Islet of Langerhans (tissue), 1 donor: Measurements from ENCODE around the gene KLHL25.
A peak's percentile ranks its signal among the peaks of the same experiment; 100 is the strongest.
"Not testable (repeated sequence)": the region's sequence is repeated elsewhere in the genome, so short reads cannot be mapped to it uniquely, and the experiment has no call there.

Experiments
- FAIRE-seq: peaks from one replicate; lab custom pipeline; 2011; peaks lifted over from hg19 to GRCh38; lab: Jason Lieb, UNC

Gene KLHL25, protein sequence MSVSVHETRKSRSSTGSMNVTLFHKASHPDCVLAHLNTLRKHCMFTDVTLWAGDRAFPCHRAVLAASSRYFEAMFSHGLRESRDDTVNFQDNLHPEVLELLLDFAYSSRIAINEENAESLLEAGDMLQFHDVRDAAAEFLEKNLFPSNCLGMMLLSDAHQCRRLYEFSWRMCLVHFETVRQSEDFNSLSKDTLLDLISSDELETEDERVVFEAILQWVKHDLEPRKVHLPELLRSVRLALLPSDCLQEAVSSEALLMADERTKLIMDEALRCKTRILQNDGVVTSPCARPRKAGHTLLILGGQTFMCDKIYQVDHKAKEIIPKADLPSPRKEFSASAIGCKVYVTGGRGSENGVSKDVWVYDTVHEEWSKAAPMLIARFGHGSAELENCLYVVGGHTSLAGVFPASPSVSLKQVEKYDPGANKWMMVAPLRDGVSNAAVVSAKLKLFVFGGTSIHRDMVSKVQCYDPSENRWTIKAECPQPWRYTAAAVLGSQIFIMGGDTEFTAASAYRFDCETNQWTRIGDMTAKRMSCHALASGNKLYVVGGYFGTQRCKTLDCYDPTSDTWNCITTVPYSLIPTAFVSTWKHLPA

DNA sequence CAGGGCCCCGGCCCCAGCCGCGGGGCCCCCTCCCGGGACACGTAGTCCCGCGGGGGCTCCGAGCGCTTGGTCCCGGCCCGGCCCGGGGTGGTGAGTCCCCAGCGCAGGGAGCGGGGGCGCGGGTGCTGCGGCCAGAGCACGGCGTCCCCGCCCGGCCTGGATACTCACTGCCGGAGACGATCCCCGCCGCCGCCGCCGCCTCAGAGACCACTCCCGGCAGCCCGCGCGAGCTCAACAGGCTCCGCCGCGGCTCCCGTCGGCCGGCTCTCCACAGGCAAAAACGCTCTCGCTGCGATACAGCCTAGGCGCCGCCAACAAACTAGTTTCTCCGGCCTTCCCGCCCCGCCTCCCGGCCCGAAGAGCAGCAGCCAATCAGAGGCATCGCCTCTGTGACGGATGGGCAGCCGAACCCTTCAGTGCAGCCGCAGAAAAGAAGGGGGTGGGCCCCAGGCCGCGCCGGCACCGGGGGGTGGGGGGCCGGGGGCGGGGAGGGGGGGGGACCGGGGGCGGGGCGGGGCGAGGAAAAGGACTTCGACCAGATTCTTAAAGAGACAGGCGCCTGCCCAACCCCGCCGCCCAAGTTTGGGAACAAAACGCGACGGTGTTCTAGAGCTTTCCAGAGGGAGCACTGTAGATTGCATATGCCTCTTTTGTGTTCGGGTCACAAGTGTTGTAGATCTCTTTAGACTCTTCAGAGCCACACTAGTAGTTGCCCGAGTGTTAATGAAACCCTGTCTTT lies at the start of gene KLHL25:
KLHL25 (minus strand) TSS at position 328 of the 739 bp plus-strand sequence. CDS start 25,115 bp downstream, outside the sequence.
- no peak for FAIRE-seq

DNA sequence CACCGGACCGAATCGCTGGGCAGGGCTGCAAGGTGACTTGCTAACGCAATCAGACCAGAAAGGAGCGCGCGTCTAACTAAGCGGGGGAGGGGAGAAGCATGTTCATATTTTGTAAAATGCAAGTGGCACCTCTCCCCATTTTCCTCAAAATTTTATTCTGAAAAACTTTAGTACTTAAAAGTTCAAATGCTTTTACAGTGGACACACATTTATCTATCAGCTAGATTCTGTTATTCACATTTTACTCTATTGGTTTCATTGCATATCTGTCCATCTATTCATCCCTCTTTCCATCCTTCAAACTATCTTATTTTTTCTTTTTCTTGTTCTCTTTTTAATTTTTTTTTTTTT lies 46.1 kb upstream of the KLHL25 start:
- FAIRE-seq: no peak

DNA sequence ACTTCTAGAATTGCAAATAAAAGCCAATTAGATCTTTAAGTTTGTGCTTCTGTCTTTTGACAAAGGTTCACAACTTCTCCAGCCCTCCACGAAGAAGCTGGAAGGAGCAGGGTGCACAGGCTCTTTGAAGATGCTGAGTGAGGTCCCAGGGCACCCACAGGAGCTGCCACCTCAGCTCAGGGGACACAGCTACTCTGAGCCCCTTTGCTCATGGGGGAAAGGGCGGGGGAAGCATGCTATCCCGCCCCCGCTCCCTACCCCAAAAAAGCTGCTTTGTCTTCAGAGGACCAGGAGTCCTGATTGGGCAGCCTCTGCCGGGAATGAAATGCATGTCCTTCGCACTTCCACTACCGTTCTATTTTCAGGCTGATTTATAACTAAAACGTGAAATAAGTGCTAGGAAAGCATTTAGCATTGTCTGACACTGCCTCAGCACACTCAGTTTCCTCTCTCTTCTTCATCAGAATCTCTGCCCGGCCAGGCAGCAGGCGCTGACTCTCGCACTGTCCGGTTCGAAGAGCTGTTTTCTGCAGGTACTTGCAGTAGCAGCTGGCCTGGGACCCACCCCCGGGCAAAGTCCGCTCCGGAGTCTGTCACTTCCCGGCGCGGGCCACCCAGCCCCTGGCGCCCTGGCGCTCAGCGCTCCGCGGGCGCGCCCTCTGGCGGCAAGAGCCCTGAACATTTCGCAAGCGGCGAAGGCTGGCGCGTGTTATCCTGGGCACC lies 45.5 kb upstream of the KLHL25 start:
- no peak for FAIRE-seq

DNA sequence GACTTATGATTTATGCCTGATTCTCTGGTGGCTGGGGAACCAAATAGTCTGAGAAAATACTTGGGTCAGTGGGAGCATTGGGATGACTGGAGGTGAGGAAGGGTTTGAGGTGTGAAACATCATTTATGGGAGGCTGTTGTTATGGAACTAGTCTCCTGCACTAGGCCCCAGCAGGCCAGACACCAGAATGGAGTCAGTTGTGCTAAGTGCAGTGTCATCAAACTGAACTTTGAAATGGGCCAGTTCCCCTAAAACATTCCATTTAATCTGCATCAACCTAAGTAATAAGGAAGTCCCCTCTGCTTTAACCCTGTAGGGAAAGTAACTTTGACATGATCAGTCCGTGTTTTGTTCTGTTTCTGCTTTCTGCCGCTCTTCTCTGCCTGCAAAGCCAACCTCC lies 44.9 kb upstream of the KLHL25 start:
- no peak for FAIRE-seq

DNA sequence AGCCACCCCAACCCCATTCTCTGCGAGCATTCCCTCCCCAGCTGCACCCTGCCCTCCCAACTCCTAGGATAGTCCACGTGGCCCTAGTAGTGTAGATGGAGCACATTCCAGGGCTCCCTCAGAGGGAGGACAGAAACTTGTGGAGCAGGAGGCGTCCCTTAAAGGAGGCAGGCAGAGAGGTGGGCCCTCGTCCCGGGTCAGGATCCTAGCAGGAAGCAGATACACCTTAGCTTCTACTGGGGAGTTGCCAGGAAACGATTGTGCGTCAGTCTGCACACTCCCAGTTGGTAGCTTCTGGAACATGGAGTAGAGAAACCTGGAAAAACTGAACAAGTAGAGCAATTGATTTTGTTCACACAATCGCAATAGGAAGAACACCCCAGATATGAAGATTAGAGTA lies 43.9 kb upstream of the KLHL25 start:
- FAIRE-seq: peak; percentile 53

DNA sequence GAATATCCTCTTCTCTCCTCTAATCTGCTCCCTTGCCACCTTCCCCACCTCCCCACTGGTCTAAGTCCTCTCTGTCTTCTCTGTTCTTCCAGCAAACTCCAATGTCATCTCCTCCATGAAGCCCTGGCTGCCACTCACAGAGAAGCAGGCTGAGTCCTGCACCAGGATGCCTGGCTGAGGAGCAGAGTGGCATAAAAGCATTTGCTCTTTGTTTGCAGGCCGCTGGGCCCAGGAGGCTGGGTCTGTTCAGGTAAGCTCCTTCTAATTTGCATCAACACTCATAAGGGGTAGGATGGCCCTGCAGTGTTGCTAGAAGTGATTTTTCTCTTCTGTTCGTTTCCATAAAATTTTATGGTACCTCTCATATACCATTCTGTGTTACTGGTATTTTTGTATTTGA lies 43.2 kb upstream of the KLHL25 start:
- no peak for FAIRE-seq

DNA sequence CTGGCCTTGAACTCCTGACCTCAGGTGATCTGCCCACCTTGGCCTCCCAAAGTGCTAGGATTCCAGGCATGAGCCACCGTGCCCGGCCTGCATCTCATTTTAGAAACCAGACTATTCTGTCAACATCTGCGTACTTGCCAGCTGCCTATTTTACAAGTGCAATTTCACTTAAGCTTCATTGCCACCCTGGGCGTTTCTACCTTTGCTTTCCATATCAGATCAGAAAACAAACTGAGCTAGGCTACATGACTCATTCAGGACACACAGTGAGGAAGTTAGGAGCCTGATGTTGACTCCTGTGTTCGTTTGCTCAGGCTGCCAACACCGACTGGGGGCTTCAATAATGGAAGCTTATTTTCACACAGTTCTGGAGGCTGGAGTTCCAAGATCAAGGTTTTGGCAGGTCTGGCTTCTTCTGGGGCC lies 42.3 kb upstream of the KLHL25 start:
- peak; percentile 94 for FAIRE-seq

DNA sequence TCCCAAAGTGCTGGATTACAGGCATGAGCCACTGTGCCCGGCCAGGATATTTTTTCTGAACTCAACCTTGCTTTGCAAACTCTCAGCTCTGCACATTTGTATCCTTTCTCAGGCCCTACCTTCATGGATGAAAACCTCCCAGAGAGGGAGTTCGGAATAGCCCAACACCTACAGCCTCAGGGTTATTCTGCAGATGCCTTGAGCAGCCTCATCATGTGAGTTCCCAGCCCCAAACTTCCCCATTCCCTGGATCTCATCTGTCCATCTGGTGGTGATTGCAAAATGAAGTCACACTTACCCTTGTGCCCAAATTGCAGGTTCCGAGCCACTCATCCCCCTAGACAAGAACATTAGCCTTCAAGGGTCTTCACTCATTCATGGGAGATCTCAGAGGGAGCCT lies 39.9 kb upstream of the KLHL25 start:
- FAIRE-seq: no peak

DNA sequence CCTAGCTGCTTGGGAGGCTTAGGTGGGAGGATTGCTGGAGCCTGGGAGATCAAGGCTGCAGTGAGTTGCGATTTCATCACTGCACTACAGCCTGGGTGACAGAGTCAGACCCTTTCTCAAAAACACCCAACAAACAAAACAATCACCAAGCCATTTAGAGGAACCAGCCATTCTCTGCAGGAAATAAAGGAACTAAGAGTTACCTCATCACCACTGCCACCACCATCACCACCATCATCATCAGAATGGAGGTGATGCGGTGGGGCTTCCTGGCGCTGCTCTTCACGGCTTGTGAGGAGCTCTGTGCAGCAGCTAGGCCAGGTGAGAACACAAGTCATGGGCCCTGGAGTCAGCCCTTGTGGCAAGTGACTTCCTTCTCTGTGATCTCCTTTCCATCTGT lies 37.7 kb upstream of the KLHL25 start:
- FAIRE-seq: no peak

DNA sequence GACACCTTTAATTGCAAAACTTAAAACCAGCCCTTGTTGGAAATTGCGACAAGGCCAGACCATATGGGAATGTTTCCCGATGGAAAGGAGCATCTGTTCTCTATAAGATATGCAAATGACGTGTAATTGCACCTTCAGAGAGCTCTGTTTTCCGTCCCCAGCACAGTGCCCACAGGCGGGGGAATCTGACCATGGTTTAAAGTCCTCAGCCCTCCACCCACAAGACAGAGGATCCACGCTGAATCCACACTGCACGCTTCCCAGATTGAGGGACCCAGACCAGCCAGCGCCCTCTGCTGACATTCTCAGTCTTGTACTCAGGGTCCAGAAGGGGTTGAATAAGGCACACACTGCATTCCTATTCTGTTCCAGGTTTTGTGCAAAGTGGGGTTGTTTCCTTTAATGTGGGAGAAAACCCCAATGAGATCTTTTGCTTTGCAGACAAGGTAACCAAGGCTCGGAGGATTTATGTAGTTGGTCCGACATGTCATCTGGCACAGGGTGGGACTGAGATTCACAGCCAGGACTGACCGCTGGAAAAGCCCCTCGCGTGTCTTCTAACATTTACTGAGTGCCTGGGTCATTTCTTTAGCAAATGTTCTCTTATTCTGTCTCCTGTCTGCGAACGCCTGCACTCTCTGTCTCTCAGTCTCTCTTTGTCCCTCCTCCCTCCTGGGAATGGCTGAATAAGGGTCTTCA lies 36.8 kb upstream of the KLHL25 start:
- no peak for FAIRE-seq

DNA sequence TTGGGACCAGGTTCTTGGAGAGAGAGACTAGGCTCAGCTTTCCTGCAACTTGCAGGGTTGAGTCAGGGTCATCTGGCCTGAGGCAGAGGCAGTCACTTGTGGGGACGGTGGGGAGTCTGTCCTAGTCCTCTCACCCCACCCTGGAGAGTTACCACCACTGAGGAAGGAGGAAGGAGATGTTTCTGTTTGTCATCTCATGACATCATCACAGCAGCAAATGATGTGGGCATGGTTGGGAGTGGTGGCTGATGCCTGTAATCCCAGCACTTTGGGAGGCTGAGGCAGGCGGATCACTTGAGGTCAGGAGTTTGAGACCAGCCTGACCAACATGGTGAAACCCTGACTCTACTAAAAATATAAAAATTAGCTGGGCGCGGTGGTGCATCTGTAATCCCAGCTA lies 35.0 kb upstream of the KLHL25 start:
- FAIRE-seq: not testable (repeated sequence)

DNA sequence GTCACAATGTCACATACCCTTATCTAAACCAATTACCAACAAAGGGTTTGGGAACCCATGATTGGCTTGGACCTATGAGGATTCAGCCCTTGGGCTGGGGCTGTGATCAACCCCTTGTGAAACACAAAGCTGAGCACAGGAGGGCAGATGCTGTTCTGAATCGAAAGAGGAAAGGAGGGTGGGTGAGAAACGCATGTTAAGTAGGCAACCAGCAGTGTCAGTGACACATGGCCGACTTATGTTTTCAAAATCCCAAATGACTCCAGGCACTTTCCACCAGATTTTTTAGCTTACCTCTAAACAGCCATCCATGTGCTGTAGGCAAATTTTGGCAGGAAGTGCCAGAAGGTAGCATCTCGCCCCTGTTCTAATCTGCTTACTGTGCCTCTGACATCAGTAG lies 34.1 kb upstream of the KLHL25 start:
- no peak for FAIRE-seq

DNA sequence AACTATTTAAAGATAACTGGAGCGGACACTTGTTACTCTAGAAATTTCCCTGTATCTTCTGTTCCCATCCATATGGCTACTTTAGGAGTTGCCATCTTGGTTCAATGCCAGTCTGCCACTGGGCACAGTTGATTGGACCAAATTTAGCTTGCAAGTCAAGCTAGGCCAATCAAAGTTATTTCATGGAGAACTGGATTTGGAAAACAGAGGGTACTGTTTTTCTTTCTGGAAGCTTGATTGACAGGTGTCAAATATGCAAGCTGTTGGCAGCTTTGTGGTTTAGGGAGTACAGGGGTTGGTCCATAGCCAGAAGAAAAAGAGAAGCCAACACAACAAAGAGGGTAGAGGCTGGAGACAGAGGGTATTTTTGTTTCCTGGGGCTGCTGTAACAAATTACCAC lies 33.4 kb upstream of the KLHL25 start:
- FAIRE-seq: no peak

DNA sequence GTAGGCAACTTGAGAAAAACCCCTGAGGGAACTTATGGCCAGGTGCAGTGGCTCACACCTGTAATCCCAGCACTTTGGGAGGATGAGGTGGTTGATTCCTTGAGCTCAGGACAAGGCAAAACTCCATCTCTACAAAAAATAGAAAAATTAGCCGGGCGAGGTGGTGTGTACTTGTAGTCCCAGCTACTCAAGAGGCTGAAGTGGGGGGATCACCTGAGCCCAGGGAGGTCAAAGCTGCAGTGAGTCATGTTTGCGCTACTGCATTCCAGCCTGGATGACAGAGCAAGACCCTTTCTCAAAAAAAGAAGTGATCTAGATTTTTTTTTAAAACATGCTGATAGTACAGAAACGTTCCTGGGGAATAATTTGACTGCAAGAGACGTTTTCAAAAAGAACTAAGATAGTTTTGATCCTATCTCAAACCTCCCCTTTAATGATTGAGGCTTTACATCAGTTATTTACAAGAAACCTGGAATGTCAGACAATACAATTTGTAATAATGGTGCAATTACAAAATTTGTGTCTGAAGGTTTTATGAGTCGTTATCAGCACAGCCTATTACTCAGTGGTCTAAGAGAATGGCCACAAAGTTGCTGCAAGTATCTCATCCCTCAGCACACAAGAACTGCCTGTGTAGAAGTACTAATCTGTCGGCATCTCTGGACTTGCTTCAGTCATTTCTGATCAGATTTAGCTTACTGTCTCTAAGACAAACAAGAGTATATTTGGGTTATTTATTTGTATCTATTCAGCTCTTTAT lies 32.2 kb upstream of the KLHL25 start:
- FAIRE-seq: no peak

DNA sequence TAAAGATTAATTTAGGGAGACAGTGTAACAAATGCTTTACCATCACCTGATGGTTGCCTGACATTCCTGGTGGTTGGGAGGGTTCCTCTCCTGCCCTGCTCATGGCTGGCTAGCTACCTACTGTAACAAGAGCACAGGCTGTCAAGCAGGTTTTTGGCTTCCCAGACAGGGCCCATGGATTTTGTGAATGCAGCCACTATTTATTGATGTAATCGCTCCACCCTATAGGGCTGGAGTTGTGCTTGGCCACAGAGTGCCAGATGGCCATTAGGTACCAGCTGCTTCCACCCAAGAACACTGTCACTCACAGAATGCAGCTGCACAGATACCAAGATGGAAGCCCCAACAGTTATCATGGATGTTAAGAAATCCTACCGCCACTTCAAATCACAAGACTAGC lies 31.0 kb upstream of the KLHL25 start:
- no peak for FAIRE-seq

DNA sequence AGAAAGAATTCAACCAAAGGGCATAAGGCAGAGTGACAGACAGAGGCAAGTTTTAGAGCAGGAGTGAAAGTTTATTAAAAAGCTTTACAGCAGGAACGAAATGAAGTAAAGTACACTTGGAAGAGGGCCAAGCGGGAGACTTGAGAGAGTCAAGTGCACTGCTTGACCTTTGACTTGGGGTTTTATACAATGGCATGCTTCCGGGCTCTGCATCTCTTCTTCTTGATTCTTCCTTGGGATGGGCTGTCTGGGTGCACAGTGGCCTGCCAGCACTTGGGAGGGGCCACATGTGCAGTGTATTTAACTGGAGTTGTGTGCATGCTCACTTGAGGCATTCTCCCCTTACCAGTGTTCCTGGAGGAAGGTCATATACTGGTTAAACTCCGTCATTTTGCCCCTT lies 30.4 kb upstream of the KLHL25 start:
- no peak for FAIRE-seq

DNA sequence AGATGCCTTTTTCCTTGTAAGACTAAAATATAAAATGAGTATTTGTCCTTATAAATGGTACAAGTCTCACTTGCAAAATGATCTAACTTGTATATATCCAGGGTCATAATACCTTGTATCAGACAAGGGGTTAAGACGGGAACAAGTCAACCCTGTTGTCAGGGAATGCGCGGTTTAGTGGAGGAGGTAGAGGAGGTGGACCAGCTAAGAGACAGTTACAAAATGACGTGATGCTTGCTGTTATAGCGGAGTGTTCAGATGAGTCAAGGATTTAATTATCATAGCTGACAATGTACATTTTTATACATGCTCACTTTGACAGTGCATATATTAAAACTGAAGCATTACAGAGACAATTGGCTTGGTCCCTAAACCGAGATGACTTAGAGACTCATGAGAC lies 26.8 kb upstream of the KLHL25 start:
- no peak for FAIRE-seq

DNA sequence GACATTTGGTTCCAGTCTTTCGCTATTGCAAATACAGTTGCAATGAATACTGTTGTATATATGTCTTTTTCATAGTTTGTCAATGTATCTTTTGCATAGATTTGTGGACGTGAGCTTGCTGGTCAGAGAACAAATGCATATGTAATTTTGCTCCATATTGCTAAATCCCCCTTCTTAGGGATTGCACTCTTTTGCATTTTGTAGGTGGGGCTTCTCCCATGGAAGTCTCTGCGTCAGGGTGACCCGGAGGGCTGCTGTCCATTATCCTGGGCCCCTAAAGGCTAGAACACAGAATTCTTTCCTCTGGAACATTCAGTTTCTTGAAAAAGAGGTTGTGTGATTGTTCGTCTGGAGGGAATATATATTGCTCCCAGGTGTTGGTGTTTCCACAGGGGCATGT lies 25.2 kb upstream of the KLHL25 start:
- FAIRE-seq: no peak

DNA sequence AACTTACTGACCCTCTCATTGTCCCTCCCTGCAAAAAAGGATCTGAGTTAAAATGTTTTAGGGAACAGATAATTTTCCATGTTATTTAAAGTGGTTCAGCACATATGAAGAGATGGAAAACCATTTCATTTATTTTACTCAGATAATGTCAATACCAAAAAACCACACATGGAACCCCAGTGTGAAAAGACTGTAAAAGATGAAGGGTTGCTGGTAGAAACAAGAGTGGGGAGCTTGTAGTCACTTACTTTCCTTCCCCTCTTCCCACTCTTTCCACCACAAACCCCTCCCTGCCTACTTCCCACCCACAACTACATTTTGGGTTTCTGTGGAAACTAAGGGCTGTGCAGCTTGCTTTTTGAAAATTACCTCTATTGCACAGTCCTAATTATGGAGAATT lies 18.5 kb upstream of the KLHL25 start:
- no peak for FAIRE-seq

DNA sequence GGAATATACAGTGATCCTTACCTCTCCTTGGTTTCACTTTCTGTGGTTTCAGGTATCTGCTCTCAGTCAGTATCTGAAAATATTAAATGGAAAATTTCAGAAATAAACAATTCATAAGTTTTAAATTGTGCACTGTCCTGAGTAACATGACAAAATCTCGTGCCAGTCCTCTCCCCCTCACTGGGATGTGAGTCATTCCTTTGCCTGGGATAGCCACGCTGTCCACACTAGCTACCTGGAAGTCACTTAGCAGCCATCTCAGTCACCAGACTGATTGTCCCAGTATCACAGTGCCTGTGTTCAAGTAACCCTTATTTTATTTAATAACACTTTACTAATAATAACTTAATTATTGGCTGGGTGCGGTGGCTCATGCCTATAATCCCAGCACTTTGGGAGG lies 15.3 kb upstream of the KLHL25 start:
- FAIRE-seq: no peak

DNA sequence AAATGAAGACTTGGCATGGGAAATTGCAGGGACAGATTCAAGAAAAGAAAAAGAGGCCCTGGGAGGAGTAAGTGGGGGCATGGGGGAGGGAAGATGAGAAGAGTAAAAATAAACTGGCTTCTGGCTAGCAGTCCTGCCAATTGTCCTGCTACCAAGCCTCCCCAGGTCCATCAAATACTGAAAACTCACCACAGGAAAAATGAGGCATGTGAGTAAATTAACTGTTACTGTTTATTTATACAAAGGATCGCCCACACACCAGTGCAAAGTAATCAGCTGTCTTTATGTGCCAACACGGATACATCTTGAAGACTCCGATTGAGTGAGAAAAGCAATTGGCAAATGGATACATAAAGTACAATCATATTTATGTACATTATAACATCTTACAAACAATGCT lies 10.7 kb upstream of the KLHL25 start:
- no peak for FAIRE-seq
